H1 (cell line): Measurements from ENCODE around the gene ECI1. TPM values are rescaled to one million over a fixed set of nuclear protein-coding genes. Genes with fewer than 3 reads are reported as not detected.

Source experiments
- ATF2 ChIP-seq: IDR thresholded peaks from 2 replicates; pipeline ENCODE4 v1.6.1; 2012; ENCODE audit warnings: low read length, inconsistent platforms
- ATF3 ChIP-seq: IDR thresholded peaks from 2 replicates; pipeline ENCODE4 v1.6.1; 2011; ENCODE audit warnings: low read depth, mild to moderate bottlenecking, low read length; ENCODE audit not compliant: insufficient read depth
- BACH1 ChIP-seq: IDR thresholded peaks from 2 replicates; pipeline ENCODE4 v1.6.1; 2012; ENCODE audit warnings: low read length, improper control_type of control experiment
- BRCA1 ChIP-seq: IDR thresholded peaks from 2 replicates; pipeline ENCODE4 v1.6.1; 2012; ENCODE audit warnings: low read depth, low read length, improper control_type of control experiment
- CBX5 ChIP-seq: fragments of 300-800, 300-1000 bp; sonication (generic); IDR thresholded peaks from 2 replicates; pipeline ENCODE4 v1.7.1; 2016; ENCODE audit warnings: antibody characterized with exemption, low read length, low read depth
- CBX8 ChIP-seq: fragments of 300-800, 300-1000 bp; sonication (generic); IDR thresholded peaks from 2 replicates; pipeline ENCODE4 v1.7.1; 2016; ENCODE audit warnings: low read depth, low read length, borderline replicate concordance
- EP300 ChIP-seq, 2 experiments: IDR thresholded peaks; 1 replicate in 1 of 2; 2 replicates in 1 of 2; pipeline ENCODE4 v1.6.1; 2011 to 2012; ENCODE audit warnings: low read depth in 2 of 2, low read length in 2 of 2, mild to moderate bottlenecking in 2 of 2, borderline replicate concordance in 1 of 2, inconsistent platforms in 1 of 2, moderate library complexity in 1 of 2
- HDAC6 ChIP-seq: IDR thresholded peaks from one replicate; pipeline ENCODE4 v1.7.1; 2012; ENCODE audit warnings: low read depth, mild to moderate bottlenecking, inconsistent platforms, low read length, moderate library complexity
- JUND ChIP-seq: IDR thresholded peaks from 2 replicates; pipeline ENCODE4 v1.6.1; 2011; ENCODE audit warnings: mild to moderate bottlenecking, improper control_type of control experiment, low read length
- KDM1A ChIP-seq: fragments of 200-600, 300-600 bp; sonication (generic); IDR thresholded peaks from 2 replicates; pipeline ENCODE4 v1.7.1; 2016; ENCODE audit warnings: mild to moderate bottlenecking, low read length, borderline replicate concordance
- KDM4A ChIP-seq: IDR thresholded peaks from one replicate; pipeline ENCODE4 v1.7.1; 2012; ENCODE audit warnings: low read depth, mild to moderate bottlenecking, moderate library complexity, low read length, inconsistent platforms; ENCODE audit not compliant: severe bottlenecking
- MAX ChIP-seq: IDR thresholded peaks from 2 replicates; pipeline ENCODE4 v1.6.1; 2012; ENCODE audit warnings: inconsistent platforms
- PHF8 ChIP-seq: fragments of 200-600 bp; sonication (generic); conservative IDR thresholded peaks from 2 replicates; pipeline ENCODE4 v1.7.1; 2012; ENCODE audit warnings: low read depth, mild to moderate bottlenecking, inconsistent platforms, low read length, moderate library complexity
- POU5F1 ChIP-seq: IDR thresholded peaks from 2 replicates; pipeline ENCODE4 v1.6.1; 2011; ENCODE audit warnings: low read depth, mild to moderate bottlenecking, low read length, moderate library complexity
- RBBP5 ChIP-seq: IDR thresholded peaks from 2 replicates; pipeline ENCODE4 v1.7.1; 2012; ENCODE audit warnings: low read depth, mild to moderate bottlenecking, inconsistent platforms, low read length, moderate library complexity, borderline replicate concordance
- RFX5 ChIP-seq: IDR thresholded peaks from 2 replicates; pipeline ENCODE4 v1.6.1; 2011; ENCODE audit warnings: low read depth, low read length, improper control_type of control experiment, borderline replicate concordance
- SP1 ChIP-seq: IDR thresholded peaks from 2 replicates; pipeline ENCODE4 v1.6.1; 2011; ENCODE audit warnings: low read depth, low read length
- SP2 ChIP-seq: IDR thresholded peaks from 2 replicates; pipeline ENCODE4 v1.6.1; 2012; ENCODE audit warnings: mild to moderate bottlenecking, low read length, inconsistent platforms
- SP4 ChIP-seq: IDR thresholded peaks from 2 replicates; pipeline ENCODE4 v1.6.1; 2012; ENCODE audit warnings: low read length, inconsistent platforms
- SRF ChIP-seq: IDR thresholded peaks from 2 replicates; pipeline ENCODE4 v1.6.1; 2011; ENCODE audit warnings: mild to moderate bottlenecking, low read depth, low read length, moderate library complexity
- SUZ12 ChIP-seq: fragments of 200-600 bp; sonication (generic); IDR thresholded peaks from 2 replicates; pipeline ENCODE4 v1.6.1; 2012; ENCODE audit warnings: mild to moderate bottlenecking, inconsistent platforms, low read length, moderate library complexity, mixed read lengths
- TCF12 ChIP-seq: IDR thresholded peaks from 2 replicates; pipeline ENCODE4 v1.6.1; 2011; ENCODE audit warnings: low read depth, mild to moderate bottlenecking, low read length
- polyA plus RNA-seq, 7 experiments: library from polyadenylated mRNA; depleted of rRNA in 3 of 7; stranded (reverse) in 5 of 7; unstranded in 2 of 7; fragments of >200 nt in 5 of 7; fragments of 200-250 nt in 2 of 7; gene quantifications; 1 replicate in 5 of 7; 2 replicates in 1 of 7; 4 replicates in 1 of 7; pipeline versions ENCODE4 v1.2.1 to v1.2.3, GENCODE V29; 2011 to 2013; ENCODE audit warnings: missing spikeins in 2 of 7, mixed read lengths in 2 of 7
- total RNA-seq: library from RNA; stranded (reverse); fragmentation: NEBNext Ultra II Directional; extraction: Animal tissue kit (Norgen Biotek cat#: 25700); gene quantifications from 2 replicates; pipeline ENCODE4 v1.2.1, GENCODE V29; 2021

Gene ECI1
- total and polyA plus RNA-seq, 2 of the 8 experiments (the other 6 are each of a cell fraction or from before 2014, with no cell fraction given), result 79.5 to 151 TPM

GRCh38 chr16:2251296-2252111 is at the start of gene ECI1 (continued):
- 0 out of 2 replicates have a peak, but pooled peaks have one; percentile 3 for TF ChIP-seq SRF
- TF ChIP-seq KDM1A, result no peak
- TF ChIP-seq BACH1, result peak; percentile 70
- no peak for TF ChIP-seq SP2
- no peak for TF ChIP-seq CBX8
- no peak; the same call in 1 of the 2 replicates for TF ChIP-seq RBBP5
- TF ChIP-seq ATF3, result no peak
- peak; percentile 77 for TF ChIP-seq SP1
- no peak for TF ChIP-seq RFX5
- peak; percentile 87 for TF ChIP-seq PHF8
- TF ChIP-seq MAX, result no peak; the same call in 1 of the 2 replicates
- no peak for TF ChIP-seq HDAC6
- TF ChIP-seq JUND, result no peak
- no peak for TF ChIP-seq CBX5
- TF ChIP-seq BRCA1, result no peak
- TF ChIP-seq POU5F1, result 0 out of 2 replicates have a peak, but pooled peaks have one; percentile 17
- TF ChIP-seq KDM4A, result peak; percentile 39
- TF ChIP-seq TCF12, result 0 out of 2 replicates have a peak, but pooled peaks have one; percentile 70
- TF ChIP-seq SUZ12, result no peak
- peak in 1 of 2 experiments; percentile 77; a peak in 1 of 3 replicates for TF ChIP-seq EP300 (IDR thresholded peaks at IDR 0.05; ENCODE audit: borderline replicate concordance in 1 of 2, low read depth in 2 of 2, low read length in 2 of 2)
- TF ChIP-seq SP4, result peak; percentile 69; the same call in 1 of the 2 replicates
- no peak for TF ChIP-seq ATF2
